ENCODE data around the gene C19orf33. TPM values are rescaled to one million over a fixed set of nuclear protein-coding genes. Genes with fewer than 3 reads are reported as not detected.
"Not testable (repeated sequence)": the region's sequence is repeated elsewhere in the genome, so short reads cannot be mapped to it uniquely, and the experiment has no call there.

The C19orf33 gene
- total RNA-seq, 1 donor from 2014 or later: not detected

GRCh38 chr19:38336638-38337359, 32.7 kb downstream of the C19orf33 start:
- Mint-ChIP-seq H3K27ac (ENCODE audit: unreplicated experiment) (peak overlapping the region; percentile 85), H3K4me1 (peaks cover 17% of the 10 kb centered on the region), H3K4me3 (peak overlapping the region; percentile 92), H3K9me3 (no peaks in the 10 kb centered on the region), H3K27me3 (ENCODE audit: low read depth) (no peaks in the 10 kb centered on the region), H3K36me3 (ENCODE audit: low read depth) (no peaks in the 10 kb centered on the region)
- no peak for TF ChIP-seq CTCF (conservative IDR thresholded peaks at IDR 0.05)
- DNase-seq (ENCODE audit: low read depth, low spot score): peak; percentile 91

GRCh38 chr19:38337360-38337653, 33.3 kb downstream of the C19orf33 start:
- peaks cover 17% of the 10 kb centered on the region for H3K4me1 Mint-ChIP-seq
- peak overlapping the region; percentile 92 for H3K4me3 Mint-ChIP-seq
- DNase-seq (ENCODE audit: low read depth, low spot score): no peak
- no peaks in the 10 kb centered on the region for H3K27me3 Mint-ChIP-seq (ENCODE audit: low read depth)
- TF ChIP-seq CTCF (conservative IDR thresholded peaks at IDR 0.05): no peak
- no peak overlapping the region for H3K27ac Mint-ChIP-seq (ENCODE audit: unreplicated experiment)
- no peaks in the 10 kb centered on the region for H3K9me3 Mint-ChIP-seq
- no peaks in the 10 kb centered on the region for H3K36me3 Mint-ChIP-seq (ENCODE audit: low read depth)

GRCh38 chr19:38339011-38339410, 35.0 kb downstream of the C19orf33 start:
- H3K4me1 Mint-ChIP-seq: peaks cover 17% of the 10 kb centered on the region
- not testable (repeated sequence) for H3K27ac Mint-ChIP-seq (ENCODE audit: unreplicated experiment); H3K27me3 Mint-ChIP-seq (ENCODE audit: low read depth); H3K9me3 Mint-ChIP-seq; H3K36me3 Mint-ChIP-seq (ENCODE audit: low read depth); DNase-seq (ENCODE audit: low read depth, low spot score)
- H3K4me3 Mint-ChIP-seq: peak overlapping the region; percentile 79

GRCh38 chr19:38340927-38341326, 36.9 kb downstream of the C19orf33 start:
- Mint-ChIP-seq H3K36me3 (ENCODE audit: low read depth) (no peaks in the 10 kb centered on the region), H3K27ac (ENCODE audit: unreplicated experiment) (peak overlapping the region; percentile 84), H3K27me3 (ENCODE audit: low read depth) (no peaks in the 10 kb centered on the region), H3K9me3 (no peaks in the 10 kb centered on the region), H3K4me3 (no peak overlapping the region), H3K4me1 (peaks cover 17% of the 10 kb centered on the region)
- no peak for DNase-seq (ENCODE audit: low read depth, low spot score)
- no peak for TF ChIP-seq CTCF (conservative IDR thresholded peaks at IDR 0.05)

GRCh38 chr19:38346837-38347236, 42.8 kb downstream of the C19orf33 start:
- no peak for TF ChIP-seq CTCF (conservative IDR thresholded peaks at IDR 0.05)
- Mint-ChIP-seq H3K36me3 (ENCODE audit: low read depth) (no peaks in the 10 kb centered on the region), H3K27me3 (ENCODE audit: low read depth) (no peaks in the 10 kb centered on the region), H3K27ac (ENCODE audit: unreplicated experiment) (no peak overlapping the region), H3K4me3 (no peak overlapping the region), H3K4me1 (no peaks in the 10 kb centered on the region), H3K9me3 (no peaks in the 10 kb centered on the region)
- DNase-seq (ENCODE audit: low read depth, low spot score): no peak

- Mint-ChIP-seq H3K4me1 (no peaks in the 10 kb centered on the region), H3K4me3 (no peak overlapping the region), H3K27me3 (ENCODE audit: low read depth) (peaks cover 10% of the 10 kb centered on the region), H3K36me3 (ENCODE audit: low read depth) (no peaks in the 10 kb centered on the region), H3K9me3 (no peaks in the 10 kb centered on the region), H3K27ac (ENCODE audit: unreplicated experiment) (no peak overlapping the region)
- no peak for DNase-seq (ENCODE audit: low read depth, low spot score)
- TF ChIP-seq CTCF (conservative IDR thresholded peaks at IDR 0.05): no peak
These were observed 46.8 kb downstream of the C19orf33 start for GRCh38 chr19:38350883-38351282.

Measured in neural crest cell (in vitro differentiated cells).